ENCODE measurements around the gene C3orf38.
A peak's percentile ranks its signal among the peaks of the same experiment; 100 is the strongest.
"Not testable (repeated sequence)": the region's sequence is repeated elsewhere in the genome, so short reads cannot be mapped to it uniquely, and the experiment has no call there.

C3orf38 gene

DNA sequence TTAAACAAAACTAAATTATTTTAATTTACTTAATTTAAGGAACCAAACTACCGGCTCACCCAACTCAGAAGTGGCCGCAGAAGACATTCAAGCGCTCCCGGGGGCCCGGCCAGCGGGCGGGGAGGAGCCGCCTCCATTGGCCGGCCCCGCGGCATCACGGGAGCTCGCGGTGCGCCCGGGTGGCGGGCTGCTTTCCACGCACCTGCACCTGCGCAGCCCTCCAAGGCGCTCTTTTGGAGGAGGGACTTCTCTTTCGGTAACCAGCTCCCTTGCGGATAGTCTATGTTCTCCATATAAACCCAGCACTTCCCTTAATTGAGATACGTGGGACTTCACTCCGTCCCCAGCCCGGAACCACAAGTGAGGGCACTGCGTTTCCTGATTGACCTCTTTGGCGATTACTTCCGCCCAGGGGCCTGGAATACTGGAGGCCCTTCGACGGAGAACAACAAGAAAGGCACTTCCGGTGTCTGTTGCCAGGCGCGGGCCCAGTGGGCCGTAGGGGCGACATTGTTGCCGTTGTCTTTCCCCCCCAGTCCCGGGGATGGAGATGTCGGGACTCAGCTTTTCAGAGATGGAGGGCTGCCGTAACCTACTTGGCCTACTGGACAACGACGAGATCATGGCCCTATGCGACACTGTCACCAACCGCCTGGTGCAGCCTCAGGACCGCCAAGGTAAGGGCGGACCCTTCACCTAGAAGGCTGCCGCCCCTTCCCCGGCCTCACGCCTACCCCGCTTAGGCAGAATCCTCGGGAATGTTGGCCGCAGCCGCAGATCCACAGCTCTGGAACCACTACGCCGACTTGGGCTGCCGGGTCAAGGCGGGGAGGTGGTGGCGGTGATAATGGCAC lies at the start of gene C3orf38:
TSS of gene C3orf38 (plus strand) at position 451 of the 854 bp plus-strand sequence. CDS start at position 545, 94 bp downstream.
- DNase-seq: peak; percentile 78

DNA sequence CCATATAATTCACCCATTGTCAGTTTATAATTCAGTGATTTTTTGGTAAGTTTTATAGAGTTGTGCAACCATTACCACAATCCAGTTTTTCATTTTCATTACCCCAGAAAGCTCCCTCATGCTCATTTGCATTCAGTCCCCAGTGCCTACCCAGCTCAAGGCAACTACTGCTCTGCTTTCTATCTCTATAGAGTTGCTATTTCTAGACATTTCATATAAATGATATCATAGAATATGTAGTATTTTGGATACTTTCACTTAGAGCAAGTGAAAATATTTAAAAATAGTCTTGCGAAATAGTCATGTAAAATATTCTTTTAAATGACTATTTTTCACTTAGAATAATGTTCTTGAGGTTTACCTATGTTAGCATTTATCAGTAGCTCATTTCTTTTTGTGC lies 48.6 kb upstream of the C3orf38 start:
- DNase-seq: no peak

DNA sequence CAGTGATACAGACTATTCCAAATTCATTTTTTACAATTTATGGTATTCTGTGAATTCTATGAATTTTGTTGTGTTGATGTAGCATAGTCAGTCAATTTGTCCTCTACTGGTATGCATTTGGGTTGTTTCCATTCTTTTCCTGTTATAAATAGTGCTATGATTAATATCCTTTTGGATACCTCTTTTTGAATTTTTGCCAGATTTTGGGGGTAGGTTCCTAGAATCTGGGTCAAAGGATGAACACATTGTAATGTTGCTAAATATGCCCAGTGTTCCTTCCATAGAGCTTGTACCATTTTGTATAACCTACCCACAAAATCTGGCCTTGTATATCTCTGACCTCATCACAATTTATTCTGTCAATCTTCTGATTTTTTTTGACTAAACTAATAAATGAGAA lies 44.4 kb upstream of the C3orf38 start:
- no peak for DNase-seq

DNA sequence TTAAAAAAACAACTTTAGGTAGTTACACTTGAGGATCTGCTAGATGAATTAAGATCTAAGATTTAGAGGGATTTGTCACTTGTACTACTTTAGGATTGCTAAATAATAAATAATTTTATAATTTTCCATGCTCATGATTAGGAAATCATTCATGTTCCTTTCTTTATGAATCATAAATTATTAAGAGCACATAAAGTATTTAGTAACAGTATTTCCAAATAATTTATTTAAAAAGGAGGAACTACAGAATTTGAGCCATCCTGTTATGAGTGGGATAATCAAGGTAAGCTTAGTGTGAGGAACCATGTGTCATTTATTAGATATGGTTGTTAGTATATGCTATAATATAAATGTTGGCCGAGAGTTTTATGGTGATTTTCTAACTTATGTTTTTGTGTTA lies 37.5 kb upstream of the C3orf38 start:
- DNase-seq: no peak

DNA sequence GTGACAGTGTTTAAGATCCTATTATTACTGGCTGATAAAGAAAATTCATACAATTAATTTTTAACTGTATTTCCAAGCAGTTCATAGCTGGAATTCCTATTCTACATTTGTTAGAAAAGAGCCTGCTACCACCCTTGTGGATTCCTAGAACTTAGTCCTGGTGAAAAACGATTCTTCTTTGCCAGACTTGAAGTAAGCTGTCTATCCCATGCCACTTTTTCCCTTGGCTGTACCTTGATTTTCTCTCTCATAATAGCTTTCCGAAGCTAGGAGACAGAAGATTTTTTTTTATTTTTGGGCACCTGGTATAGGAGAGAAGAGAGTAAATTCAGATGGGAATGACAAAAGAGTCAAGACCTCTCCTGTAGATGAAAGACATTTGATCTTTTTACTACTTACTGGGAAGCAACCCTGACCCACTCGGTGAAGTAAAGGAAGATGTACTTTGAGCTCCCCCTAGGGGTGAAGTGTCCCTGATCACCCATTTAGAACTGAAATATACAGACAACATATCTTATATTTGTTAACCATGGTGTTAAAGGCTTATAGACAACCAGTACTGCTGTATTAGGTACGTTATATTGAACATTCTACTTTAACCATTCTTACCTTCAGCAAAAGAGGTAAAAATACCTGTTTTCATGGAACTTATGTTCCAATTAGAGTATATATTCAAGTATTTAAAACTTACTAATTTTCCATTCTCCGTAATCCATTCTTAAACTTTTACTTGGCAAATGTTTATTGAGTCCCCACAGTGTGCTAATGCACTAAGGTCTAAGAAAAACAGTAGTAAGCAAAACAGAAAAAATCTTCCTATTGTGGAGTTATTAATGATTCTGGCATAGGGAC lies 36.2 kb upstream of the C3orf38 start:
- DNase-seq: peak; percentile 22

DNA sequence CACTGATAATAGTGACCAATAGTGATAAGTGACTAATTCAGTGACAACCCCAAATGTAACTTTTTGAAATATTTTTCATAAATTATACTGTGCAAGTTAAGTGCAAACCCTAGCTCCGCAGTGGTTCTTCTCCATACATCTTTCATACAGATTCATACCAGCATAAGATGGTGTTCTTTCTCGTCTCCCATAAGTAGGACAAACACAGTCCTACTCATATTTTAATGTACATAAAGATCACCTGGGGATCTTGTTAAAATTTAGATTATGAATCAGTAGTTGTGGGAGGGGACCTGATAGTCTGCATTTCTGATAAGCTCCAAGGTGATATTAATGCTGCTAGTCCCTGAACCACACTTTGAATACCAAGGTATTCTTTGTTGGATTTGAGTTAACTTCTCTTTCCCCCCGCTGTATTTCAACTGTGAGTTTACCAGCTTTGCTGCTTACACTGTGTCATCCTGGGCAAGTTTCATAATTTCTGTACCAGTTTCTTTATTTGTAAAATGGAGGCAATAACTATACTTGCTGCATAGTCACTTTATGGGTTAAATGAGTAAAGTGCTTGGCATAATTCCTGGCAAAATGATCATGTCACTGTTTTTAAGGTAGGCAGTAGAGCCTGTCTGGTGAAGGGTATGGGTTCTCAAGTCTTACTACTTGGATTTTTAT lies 34.7 kb upstream of the C3orf38 start:
- no peak for DNase-seq

DNA sequence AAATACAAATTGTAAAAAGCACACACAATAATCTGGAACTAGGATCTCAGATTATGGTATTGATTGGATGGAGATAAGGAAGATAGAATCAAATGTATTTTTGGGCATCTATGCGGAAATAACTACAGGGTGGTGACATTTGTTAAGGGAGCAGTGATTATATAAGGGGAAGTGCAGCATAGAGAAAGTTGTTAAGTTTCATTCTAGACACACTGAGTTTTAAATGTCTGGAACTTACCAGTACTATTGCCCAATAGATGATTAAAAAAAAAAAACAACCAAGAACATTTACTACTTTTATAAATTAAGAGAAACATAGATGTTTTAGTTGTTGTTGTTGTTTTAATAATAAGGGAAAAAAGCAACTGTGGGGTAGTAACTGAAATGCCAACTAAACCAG lies 32.1 kb upstream of the C3orf38 start:
- DNase-seq: no peak

DNA sequence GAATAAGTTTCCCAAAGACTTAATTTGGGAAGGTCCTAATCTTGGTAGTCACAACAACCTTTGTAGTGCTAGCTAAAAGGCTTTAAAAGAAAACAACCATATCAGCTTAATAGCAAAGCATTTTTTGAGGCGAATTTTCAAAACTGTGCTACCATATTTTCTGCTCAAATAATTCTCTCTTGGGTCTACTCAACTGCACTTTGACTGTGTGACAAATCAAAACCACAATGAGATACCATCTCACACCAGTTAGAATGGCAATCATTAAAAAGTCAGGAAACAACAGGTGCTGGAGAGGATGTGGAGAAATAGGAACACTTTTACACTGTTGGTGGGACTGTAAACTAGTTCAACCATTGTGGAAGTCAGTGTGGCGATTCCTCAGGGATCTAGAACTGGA lies 31.2 kb upstream of the C3orf38 start:
- DNase-seq: not testable (repeated sequence)

DNA sequence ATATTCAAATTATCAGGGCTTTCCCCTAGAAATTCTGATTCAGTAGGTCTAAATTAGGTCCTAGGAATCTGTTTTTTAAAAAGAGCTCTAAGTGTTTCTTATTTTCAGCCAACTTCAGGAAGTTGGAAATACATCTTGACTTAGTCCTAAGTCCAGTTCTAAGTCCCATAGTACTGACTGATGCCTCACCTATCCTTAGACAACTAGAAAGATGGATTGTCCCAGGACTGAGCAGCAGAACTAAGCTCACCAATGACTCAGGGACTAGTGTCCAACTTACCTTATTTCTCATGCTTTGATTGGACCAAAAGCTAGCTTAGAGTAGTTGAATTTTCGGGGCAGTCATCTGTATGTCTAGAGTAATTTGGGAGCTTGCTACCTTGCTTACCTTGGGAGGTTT lies 26.2 kb upstream of the C3orf38 start:
- DNase-seq: no peak

DNA sequence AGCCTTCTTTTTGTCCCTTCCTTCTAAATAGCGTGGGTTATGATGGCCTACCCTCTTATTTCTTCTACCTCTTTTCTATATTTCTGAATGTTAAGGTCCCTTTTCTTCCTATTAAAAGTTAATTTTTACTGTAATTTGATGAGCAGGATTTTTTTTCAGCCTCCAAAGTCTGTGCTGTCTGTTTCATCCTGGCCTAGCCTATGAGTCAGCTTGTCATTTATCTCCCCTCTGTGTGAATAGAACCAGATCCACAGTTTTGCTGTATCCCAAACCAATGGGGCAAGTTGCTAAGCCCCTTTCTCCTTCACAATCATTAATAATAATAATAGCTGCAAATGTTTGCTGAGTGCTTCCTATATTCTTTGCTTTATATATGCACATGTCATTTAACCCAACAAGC lies 18.1 kb upstream of the C3orf38 start:
- DNase-seq: no peak

DNA sequence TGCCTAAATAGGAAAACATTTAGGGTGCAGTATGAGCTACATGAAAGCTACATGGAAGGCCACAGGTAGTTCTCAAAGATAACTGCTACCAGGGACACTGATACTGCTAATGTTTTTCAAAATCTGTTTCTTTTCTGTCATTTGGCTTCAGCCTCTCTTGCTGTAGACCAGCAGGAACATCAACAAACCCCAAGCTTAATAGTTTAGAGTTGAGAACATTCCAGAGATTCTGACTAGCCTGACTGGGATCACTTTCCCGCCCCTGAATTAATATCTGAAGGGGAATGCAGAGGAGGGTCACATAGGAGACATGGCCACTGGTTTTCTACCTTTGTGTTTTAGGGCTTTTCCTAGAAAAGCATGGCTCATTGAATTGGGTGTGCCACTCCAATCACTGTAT lies 16.9 kb upstream of the C3orf38 start:
- no peak for DNase-seq

DNA sequence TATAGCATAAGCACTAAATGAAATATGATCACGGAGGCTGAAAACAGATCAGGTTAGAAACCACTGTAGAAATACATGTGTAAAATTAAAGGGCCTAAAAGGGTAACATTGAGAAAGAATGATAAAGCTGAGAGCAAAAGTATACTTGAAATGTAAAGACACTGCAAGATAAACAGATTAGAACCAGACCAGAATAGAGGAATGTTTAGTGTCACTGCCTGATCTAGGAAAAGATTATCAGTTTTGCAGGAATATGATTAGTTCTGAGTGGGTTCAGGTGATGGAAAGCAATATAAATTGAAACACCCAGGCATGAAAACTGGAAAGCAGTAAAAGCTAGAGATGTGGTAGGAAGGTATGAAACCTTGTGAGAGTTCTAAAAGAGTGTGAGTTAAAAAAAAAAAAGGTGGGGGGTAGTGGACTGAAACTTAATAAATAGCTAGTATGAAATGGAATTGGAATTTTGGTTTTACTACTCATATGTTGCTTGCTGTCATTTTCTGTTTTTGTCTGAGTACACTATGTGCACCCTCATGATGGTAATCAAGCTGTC lies 16.0 kb upstream of the C3orf38 start:
- DNase-seq: no peak

DNA sequence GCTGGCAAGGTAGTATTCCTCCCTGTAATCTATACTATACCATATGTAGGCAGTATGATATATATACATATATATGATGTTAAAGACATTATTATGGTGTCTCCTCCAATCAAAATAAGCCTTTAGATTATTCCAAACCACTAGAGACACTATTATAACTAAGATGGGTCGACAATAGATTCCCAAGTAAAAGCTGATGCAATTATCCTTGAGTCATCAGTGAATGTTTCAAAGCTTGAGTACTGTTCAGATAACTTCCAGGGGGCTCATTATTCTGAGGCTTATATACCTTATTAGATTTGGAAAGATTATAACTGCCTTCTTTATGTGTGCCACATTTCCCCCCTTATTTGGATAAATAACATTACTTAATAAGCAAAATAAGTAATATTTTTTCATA lies 11.9 kb upstream of the C3orf38 start:
- DNase-seq: no peak

DNA sequence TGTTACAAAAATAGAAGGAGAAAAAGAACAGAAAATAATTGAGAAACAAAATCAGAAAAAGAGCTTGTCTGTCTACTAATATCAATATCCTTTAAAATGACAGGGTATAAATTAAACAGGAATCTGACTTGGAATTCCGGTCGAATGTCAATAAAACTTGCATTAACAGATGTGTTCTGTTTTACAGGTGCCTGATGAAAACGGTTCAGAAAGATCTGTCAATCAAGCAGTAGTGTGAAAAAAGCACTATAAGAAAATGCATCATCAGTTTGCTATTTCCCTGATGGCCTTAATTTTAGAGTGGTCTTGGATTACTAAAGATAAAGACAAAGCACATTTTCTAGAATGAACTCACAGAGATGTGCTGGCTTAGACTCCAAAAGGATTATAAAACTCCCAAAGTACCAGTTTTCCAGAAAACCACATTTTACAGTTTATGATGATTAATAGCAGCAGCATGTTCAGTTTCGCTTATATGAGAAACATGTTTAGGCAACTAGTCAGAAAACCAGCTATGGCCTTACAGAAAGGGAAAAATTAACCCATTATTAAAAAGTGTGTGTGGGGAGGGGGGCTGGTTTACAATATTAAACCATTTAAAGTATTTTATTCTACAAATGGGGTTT lies 8.2 kb upstream of the C3orf38 start:
- DNase-seq: no peak

DNA sequence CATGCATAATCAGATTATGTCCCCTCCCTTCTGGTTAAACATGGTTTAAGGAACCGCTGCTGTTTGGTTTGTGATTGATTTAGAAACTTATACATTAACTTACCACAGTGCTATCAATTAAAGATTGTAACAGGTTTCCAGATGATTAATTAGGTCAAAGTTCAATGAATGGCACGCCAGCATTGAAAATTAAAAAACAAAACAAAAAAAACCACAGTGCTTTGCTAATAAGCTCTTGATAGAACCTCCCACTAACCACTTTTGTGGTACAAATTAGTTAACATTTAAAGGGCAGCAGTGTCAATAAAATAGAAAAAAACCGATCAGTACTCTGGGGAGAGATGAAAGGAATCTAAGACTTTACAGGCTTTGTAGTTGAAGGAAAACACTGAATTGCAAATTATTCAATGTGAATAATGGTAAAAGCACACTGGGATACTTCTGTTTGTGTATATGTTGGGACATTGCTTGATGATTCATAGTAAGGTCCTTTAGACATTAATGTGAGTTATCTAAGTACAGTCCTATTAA lies 7.6 kb upstream of the C3orf38 start:
- no peak for DNase-seq

DNA sequence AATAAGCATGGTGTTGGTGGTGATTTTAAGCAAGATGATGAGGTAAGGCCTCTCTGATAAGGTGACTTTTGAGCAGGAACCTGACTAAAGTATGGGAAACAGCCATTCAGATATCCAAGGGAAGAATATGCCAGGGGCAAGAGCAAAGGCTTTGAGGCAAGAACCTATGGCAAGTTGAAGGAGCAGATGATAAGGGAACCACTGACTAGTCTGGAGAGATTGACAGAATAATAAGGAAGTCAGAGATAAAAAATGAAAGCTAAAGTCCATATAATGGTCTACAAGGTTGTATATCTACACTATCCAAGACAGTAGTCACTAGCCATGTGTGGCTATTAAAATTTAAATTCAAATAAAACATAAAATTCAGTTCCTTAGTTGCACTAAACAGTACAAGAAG lies 2.5 kb upstream of the C3orf38 start:
- no peak for DNase-seq

DNA sequence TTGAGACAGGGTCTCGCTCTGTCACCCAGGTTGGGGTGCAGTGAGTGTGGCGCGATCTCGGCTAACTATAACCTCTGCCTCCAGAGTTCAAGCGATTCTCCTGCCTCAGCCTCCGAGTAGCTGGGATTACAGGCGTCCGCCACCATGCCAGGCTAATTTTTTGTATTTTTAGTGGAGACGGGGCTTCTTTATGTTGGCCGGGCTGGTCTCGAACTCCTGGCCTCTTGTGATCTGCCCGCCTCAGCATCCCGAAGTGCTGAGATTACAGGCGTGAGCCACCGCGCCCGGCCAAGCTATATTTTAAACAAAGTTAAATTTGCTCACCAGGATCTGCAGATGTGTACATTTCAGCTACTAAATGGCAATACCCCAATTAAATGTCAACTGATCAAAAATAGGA lies 1.1 kb upstream of the C3orf38 start:
- no peak for DNase-seq

DNA sequence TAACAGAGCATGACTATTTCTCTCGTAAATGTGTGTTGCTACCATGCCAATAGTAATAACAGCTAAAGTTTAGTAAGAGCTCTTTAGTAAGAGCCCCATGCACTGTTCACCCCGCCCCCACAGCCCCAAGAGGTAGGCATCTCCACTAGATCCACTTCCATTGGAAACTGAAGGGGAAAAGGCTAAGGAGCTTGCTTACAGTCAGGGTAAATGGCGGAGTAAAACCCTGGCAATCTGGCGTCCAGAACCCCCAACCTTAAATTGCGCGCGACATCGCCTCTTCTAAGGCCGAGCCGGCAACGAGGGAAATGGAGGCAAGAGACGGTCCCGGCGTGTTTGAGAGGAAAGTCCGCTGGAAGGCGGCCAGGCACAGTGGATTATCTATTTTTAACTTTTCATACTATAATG lies 654 bp upstream of the C3orf38 start:
- DNase-seq: no peak

DNA sequence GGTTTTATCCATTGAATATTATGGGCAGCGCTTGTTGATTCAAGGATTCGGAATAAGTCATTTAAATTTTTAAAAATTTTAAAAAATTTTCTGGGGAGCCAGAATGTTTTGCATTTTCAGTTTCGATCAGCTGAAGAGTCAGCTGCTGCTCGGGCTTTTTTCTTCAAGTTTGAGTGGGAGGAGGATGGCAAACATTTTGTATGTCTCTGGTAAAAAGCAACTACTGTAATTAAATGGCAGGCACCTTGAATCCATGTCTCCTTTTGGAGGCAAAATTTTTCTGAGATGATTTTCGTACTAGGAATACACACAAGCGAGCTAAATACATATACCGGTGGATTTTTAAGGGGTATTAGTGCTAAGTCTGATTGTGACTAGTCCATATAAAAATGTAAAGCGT lies 612 bp downstream of the C3orf38 start:
- DNase-seq: no peak

DNA sequence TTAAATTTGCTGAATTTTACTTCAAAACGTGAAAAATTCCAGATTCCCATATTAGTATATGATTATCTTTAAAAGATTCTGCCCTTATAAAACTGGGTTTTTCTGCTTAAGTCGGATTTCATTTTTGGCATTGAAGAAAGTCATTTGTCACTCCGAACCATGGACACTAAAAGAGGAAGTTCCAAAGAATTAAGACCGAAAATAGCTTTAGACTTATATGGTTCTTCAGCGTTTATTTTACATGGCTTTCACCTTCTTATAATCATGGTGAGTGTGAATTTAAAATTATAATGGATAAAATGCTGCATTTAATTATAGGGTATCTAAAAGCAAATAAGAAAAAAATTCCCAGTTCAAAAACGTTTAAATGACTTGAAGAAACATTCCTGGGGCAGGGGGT lies 1.0 kb downstream of the C3orf38 start:
- no peak for DNase-seq

DNA sequence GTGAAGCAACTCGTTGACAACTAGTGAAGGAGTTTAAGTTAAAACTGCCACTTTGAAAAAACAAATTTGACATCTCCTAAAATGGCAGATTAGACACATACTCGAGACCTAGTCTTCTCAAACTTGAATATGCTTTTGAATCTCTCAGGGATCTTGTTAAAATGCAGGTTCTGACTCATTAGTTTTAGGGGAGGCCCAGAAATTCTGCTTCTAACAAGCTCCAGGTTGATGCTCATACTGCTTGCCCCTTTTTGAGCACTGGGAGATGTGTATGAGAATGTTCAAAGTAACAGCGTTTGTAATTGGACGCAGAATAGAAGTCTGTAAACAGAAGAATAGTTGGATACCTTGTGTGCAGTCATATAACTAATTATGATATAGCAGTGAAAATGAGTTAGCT lies 1.6 kb downstream of the C3orf38 start:
- DNase-seq: no peak

DNA sequence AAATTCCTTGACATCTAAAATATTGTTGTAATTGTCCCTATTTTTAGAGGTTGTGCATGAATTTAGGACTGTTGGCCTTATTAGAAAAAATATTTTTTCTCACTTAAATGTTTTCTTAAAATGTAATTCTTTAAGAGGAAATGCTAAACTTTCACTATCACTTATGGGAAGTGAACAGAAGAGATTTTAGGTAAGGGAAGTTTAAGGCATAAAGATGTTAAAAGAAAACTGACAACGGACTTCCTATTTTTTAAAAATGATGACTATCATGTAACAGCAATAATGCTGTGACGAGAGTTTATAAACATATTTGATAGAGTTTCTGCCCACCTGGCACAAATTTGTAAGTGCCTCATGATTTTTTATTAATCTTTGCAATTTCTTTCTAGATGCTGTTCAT lies 3.1 kb downstream of the C3orf38 start:
- no peak for DNase-seq

All from NCI-H1417 treated with DMSO at 0.1 percent for 48 hours (cell line).